Naive thymus-derived CD8-positive, alpha-beta T cell (primary cell): Measurements from ENCODE around the gene ERCC2. TPM values are rescaled to one million over a fixed set of nuclear protein-coding genes. Genes with fewer than 3 reads are reported as not detected.

Experiments
- ATAC-seq, 2 donors: fragments of 150-1000 bp; cut with Tn5 transposase in 1 of 2; sonication (Bioruptor Pico), chemical (Tn5 transposase) in 1 of 2; 1 replicate in 1 of 2; 2 replicates in 1 of 2; pipeline ENCODE4 v1.10.0; 2021; ENCODE audit warnings: mild to moderate bottlenecking in 2 of 2, moderate library complexity in 2 of 2
- POLR2A ChIA-PET: fragments of 350-600 bp; sonication (Branson Sonifier 250); formaldehyde crosslinking; loops from one replicate; lab custom pipeline; 2021; ENCODE audit warnings: antibody characterized with exemption; lab: Charles Lee
- DNase-seq, 10 donors: peaks; one replicate each; pipeline versions ENCODE4 v3.0.0 to v3.0.0-alpha.2; 2020 to 2022
- H3K27ac Mint-ChIP-seq, 10 donors: one replicate each; pipeline ENCODE4 v1.8.0; 2020 to 2022; ENCODE audit warnings: mild to moderate bottlenecking in 10 of 10, mixed read lengths in 10 of 10, moderate library complexity in 4 of 10, inconsistent platforms in 1 of 10
- H3K27me3 Mint-ChIP-seq, 5 donors: one replicate each; pipeline ENCODE4 v1.8.0; 2021 to 2022; ENCODE audit warnings: mixed read lengths in 5 of 5
- H3K36me3 Mint-ChIP-seq, 3 donors: one replicate each; pipeline ENCODE4 v1.8.0; 2020 to 2022; ENCODE audit warnings: mixed read lengths in 3 of 3, mild to moderate bottlenecking in 2 of 3, inconsistent platforms in 1 of 3
- H3K4me1 Mint-ChIP-seq, 4 donors: one replicate each; pipeline ENCODE4 v1.8.0; 2021 to 2022; ENCODE audit warnings: mixed read lengths in 4 of 4
- H3K4me3 Mint-ChIP-seq, 10 donors: one replicate each; pipeline ENCODE4 v1.8.0; 2020 to 2022; ENCODE audit warnings: mild to moderate bottlenecking in 10 of 10, mixed read lengths in 10 of 10, moderate library complexity in 6 of 10, inconsistent platforms in 1 of 10
- H3K9me3 Mint-ChIP-seq, 9 donors: one replicate each; pipeline ENCODE4 v1.8.0; 2020 to 2022; ENCODE audit warnings: mixed read lengths in 9 of 9, mild to moderate bottlenecking in 3 of 9, inconsistent platforms in 1 of 9, moderate library complexity in 1 of 9
- polyA plus RNA-seq, 3 donors: library from polyadenylated mRNA; unstranded; fragments of 300-500 nt; fragmentation: Illumina TruSeq; gene quantifications; one replicate each; pipeline ENCODE4 v1.2.3, GENCODE V29; 2021
- total RNA-seq, 8 experiments: library from RNA in 2 of 8; stranded (reverse) in 2 of 8; gene quantifications; one replicate each; pipeline ENCODE4 v1.2.3 and lab custom pipeline; 2021 to 2026

ERCC2 gene
- total and polyA plus RNA-seq, 5 experiments from 2014 or later, result 3.7 to 23.7 (median 7.6) TPM

DNA sequence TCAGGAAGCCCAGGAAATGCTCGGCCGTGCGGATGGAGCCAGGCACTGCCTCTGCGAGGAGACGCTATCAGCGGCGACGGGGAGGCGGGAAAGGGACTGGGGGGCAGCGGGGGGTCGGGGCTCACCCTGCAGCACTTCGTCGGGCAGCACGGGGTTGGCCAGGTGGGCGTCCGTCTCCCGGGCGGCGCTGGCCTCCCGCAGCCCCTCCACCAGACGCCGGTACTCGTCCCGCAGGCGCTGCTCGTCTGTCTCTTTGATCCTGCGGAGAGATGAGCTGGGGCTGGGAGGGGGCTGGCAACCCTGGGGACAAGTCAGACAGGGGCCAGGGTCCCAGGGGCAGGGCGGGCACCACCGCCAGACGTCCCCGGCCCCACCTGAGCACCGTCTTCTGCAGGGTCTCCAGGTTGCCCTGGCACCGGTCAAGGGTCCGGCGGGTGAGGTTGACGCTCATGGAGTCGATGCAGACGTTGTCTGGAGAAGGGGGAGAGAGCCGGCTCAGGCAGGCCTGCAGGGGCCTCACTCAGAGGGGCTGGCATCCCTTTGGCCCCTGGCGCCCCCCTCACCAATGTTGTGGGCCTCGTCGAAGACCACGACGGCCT is 6.4 kb downstream of the ERCC2 start:
- Mint-ChIP-seq H3K27me3 (no peaks in the 10 kb centered on the region), H3K4me1 (peaks cover 0 to 14% (median 8%) of the 10 kb centered on the region in 4 donors), H3K36me3 (peaks cover 0 to 26% (median 3%) of the 10 kb centered on the region in 3 donors), H3K27ac (no peak overlapping the region), H3K4me3 (no peak overlapping the region), H3K9me3 (no peaks in the 10 kb centered on the region)
- no peak for DNase-seq
- ATAC-seq, result no peak
- POLR2A ChIA-PET, result interaction anchor here (0.7 kb wide), 1 partner anchor 1103 kb away, joined by 3 read pairs; no protein-coding TSS in a partner anchor

DNA sequence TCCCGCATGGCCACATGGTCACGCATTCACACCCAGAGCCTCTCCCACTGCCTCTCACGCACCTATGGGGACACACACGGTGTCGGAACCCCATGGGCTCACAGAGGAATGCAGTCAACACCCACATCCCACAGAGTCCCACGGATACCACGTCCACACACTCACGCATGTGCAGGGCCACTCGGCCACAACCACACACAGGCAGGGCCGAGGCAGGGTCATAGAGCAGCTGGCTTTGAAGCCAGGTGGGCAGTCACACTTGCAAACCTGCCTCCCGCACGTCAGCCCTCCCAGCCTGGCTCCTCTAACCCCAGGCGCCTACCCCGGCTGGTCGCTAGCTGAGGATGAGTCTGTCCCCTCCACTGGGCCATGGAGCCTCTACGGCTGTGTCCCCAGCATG is 8.1 kb downstream of the ERCC2 start:
- ATAC-seq (no peak), DNase-seq (no peak)
- peaks cover 0 to 1% (median under 1%) of the 10 kb centered on the region in 4 donors for H3K4me1 Mint-ChIP-seq
- no peaks in the 10 kb centered on the region for H3K9me3 Mint-ChIP-seq
- no peaks in the 10 kb centered on the region for H3K27me3 Mint-ChIP-seq
- peaks cover 0 to 38% (median 4%) of the 10 kb centered on the region in 3 donors for H3K36me3 Mint-ChIP-seq
- POLR2A ChIA-PET, result no interaction called here
- H3K27ac Mint-ChIP-seq, result peak overlapping the region in 2 of 10 donors; percentile 28 to 38
- no peak overlapping the region for H3K4me3 Mint-ChIP-seq

DNA sequence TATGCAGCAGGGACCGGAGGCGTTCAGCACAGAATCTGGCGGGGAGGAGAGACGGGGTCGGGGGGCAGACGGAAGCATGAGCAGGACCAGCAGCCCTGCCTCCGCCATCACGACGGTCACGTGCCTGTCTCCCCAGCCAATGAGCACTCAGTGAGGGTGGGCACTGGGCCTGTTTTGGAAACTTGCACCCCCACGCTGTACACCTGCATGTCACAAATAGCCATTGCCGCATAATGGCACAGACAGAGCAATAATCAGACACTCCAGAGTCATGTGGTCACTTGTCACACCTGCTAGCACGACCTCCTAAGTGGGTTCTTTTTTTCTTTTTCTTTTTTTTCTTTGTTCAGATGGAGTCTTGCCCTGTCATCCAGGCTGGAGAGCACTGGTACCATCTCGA is 8.8 kb downstream of the ERCC2 start:
- ATAC-seq (no peak), DNase-seq (no peak)
- Mint-ChIP-seq H3K4me1 (peaks cover 0 to 1% (median under 1%) of the 10 kb centered on the region in 4 donors), H3K27ac (peak overlapping the region in 2 of 10 donors; percentile 28 to 53), H3K9me3 (no peaks in the 10 kb centered on the region), H3K36me3 (peaks cover 0 to 40% (median 8%) of the 10 kb centered on the region in 3 donors), H3K4me3 (no peak overlapping the region), H3K27me3 (no peaks in the 10 kb centered on the region)
- POLR2A ChIA-PET, result no interaction called here

DNA sequence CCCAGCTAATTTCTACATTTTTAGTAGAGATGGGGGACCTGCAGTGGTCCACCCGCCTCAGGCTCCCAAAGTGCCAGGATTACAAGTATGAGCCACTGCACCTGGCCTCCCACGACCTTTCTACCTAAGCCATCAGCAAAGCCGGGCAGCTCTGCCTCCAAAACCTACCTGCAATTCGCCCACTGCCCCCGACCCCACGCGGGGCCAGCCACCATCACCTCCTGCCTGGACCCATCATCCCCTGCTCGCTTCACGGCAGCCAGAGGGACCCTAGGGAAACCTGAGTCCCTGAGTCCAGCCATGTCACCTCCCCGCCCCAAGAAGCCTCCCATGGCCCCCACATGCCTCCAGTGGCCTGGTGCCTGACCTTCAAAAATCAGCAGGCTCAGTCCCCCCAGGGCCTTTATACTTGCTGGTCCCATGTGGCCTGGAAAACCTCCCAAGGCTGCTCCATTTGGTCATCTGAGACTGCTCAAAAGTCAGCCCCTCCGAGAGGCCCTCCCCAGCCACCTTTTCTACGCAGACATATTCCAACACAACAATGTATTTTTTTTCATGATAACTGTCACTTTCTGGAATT is 12.1 kb downstream of the ERCC2 start:
- POLR2A ChIA-PET, result no interaction called here
- H3K4me3 Mint-ChIP-seq, result no peak overlapping the region
- DNase-seq, result no peak
- peak overlapping the region in 2 of 10 donors; percentile 15 to 76 for H3K27ac Mint-ChIP-seq
- no peak for ATAC-seq
- H3K27me3 Mint-ChIP-seq, result no peaks in the 10 kb centered on the region
- peaks cover 0 to 51% (median 14%) of the 10 kb centered on the region in 3 donors for H3K36me3 Mint-ChIP-seq
- H3K4me1 Mint-ChIP-seq, result peaks cover 0 to 5% (median under 1%) of the 10 kb centered on the region in 4 donors
- H3K9me3 Mint-ChIP-seq, result no peaks in the 10 kb centered on the region

DNA sequence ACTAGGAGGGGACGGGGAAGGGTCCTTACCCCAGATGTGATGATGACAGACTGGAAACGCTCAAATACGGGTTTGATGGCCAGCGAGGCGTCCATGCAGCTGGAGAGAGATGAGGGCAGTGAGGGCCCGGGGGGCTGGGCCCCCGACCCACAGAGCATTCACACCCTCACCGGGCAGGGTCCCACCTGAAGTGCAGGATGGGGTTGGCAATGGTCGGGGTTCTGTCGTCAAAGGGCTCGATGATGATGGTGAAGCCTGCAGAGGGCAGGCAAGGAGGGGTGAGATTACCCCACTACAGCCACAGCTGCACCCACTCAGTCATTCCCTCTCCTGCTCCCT is 13.0 kb downstream of the ERCC2 start:
- Mint-ChIP-seq H3K4me3 (no peak overlapping the region), H3K27ac (peak overlapping the region in 1 of 10 donors; percentile 78), H3K36me3 (peaks cover 0 to 57% (median 14%) of the 10 kb centered on the region in 3 donors), H3K4me1 (peaks cover 0 to 5% (median under 1%) of the 10 kb centered on the region in 4 donors), H3K9me3 (no peaks in the 10 kb centered on the region), H3K27me3 (no peaks in the 10 kb centered on the region)
- POLR2A ChIA-PET, result no interaction called here
- ATAC-seq (no peak), DNase-seq (no peak)

DNA sequence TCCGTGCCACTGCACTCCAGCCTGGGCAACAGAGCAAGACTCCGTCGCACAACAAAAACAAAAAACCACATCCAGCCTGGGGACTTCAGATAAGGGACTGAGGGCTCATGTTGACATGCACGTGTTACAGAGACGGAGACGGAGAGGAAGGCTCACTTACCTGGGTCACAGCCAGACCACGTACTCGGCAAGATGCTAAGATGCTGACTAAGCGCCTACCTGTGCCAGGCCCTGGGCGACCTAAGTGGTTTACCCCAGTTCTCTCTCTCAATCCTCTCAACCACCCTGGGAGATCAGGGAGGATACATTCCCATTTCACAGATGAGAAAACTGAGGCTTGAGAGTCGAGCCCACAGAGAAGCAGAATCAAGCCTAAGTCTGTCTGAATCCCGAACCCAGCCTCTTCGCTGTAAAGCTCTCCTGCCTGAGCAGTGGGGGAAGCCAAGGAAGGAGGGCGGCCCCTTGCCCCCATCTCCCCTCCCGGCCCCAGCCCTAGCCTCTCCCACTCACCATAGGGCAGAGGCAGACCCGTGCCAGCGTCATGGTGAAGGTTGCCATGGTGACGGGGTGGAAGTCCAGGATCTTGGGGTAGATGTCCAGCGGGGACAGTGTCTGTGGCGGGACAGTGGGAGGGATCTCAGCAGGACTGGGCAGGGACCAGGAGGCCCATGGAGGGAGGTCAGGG is 13.5 kb downstream of the ERCC2 start:
- no peak for ATAC-seq
- H3K36me3 Mint-ChIP-seq, result peaks cover 0 to 54% (median 14%) of the 10 kb centered on the region in 3 donors
- H3K4me1 Mint-ChIP-seq, result peaks cover 0 to 4% (median under 1%) of the 10 kb centered on the region in 4 donors

DNA sequence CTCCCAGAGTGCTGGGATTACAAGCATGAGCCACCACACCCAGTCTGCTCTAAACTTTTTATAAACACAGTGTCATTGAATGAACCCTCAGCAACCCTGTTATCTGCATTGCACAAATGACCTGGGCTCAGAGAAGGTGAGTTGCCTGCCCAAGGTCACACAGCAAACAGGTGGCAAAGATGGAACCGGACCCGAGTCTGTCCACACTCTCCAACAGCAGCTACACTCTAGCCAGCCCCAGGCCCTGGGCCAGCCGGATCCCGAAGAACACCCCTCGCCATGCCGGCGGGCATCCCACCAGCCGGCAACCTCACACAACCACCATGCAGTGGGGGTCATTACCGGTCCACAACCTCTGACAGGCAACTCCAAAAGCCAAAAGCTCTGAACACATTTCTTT is 14.5 kb downstream of the ERCC2 start:
- Mint-ChIP-seq H3K27ac (no peak overlapping the region), H3K4me3 (no peak overlapping the region)
- POLR2A ChIA-PET, result no interaction called here

More for the DNA sequence above, 13.5 kb downstream of the ERCC2 start:
- Mint-ChIP-seq H3K27me3 (no peaks in the 10 kb centered on the region), H3K27ac (no peak overlapping the region), H3K9me3 (no peaks in the 10 kb centered on the region), H3K4me3 (no peak overlapping the region)
- POLR2A ChIA-PET, result no interaction called here
- DNase-seq, result no peak

DNA sequence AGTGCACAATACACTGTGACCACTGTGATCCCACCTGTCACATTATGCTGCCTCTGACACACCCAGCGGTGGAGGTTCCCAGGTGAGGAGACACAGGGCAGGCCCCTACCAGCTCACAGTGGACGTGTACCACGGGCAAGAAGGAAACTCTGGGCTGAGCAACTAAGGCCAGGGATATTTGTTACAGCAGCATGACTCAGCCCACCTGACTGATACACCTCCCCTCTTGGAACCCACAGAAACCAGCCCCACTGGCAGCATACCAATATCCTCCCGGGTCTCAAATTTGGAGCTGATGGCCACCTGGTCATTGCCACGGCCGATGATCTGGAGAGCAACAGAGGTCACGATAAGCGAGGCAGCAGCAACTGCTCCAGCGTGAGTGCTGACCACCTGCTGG is 15.0 kb downstream of the ERCC2 start:
- H3K27me3 Mint-ChIP-seq, result no peaks in the 10 kb centered on the region
- no peak overlapping the region for H3K4me3 Mint-ChIP-seq
- no peak for DNase-seq
- H3K4me1 Mint-ChIP-seq, result peaks cover 0 to 4% (median under 1%) of the 10 kb centered on the region in 4 donors
- peaks cover 0 to 49% (median 13%) of the 10 kb centered on the region in 3 donors for H3K36me3 Mint-ChIP-seq
- ATAC-seq, result no peak
- no peaks in the 10 kb centered on the region for H3K9me3 Mint-ChIP-seq
- no peak overlapping the region for H3K27ac Mint-ChIP-seq
- POLR2A ChIA-PET, result no interaction called here

More for the DNA sequence above, 14.5 kb downstream of the ERCC2 start:
- Mint-ChIP-seq H3K4me1 (peaks cover 0 to 4% (median under 1%) of the 10 kb centered on the region in 4 donors), H3K9me3 (no peaks in the 10 kb centered on the region), H3K27me3 (no peaks in the 10 kb centered on the region), H3K36me3 (peaks cover 0 to 47% (median 13%) of the 10 kb centered on the region in 3 donors)
- ATAC-seq (no peak), DNase-seq (no peak)

DNA sequence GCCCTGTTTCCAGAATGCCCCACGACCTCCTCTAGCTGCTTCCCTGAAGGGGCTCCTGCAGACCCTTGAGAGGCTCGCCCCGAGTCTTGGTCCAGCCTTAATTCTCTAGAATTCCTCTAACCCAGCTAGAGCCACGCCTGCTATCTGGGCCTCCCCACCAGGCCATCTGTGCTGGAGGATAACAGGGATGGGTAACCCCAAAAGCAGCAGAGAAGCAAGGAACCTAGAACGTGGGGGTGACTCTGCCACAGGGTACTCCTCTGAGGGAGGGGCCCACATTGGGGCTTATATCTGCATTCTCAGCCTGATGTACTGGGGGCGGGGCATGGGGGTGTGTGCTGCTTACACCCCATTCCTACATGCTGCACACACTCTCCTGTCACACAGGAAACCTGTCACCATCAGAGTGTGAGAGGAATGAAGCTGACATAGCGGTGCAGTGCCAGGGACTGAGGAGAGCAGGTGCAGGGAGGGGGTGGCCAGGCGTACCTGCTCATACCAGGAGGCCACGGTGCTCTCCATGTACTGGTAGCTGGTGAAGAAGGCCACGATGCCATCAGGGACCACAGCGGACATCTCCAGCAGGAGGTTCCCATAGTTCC is 16.0 kb downstream of the ERCC2 start:
- H3K36me3 Mint-ChIP-seq, result peaks cover 0 to 44% (median 11%) of the 10 kb centered on the region in 3 donors
- POLR2A ChIA-PET, result no interaction called here

DNA sequence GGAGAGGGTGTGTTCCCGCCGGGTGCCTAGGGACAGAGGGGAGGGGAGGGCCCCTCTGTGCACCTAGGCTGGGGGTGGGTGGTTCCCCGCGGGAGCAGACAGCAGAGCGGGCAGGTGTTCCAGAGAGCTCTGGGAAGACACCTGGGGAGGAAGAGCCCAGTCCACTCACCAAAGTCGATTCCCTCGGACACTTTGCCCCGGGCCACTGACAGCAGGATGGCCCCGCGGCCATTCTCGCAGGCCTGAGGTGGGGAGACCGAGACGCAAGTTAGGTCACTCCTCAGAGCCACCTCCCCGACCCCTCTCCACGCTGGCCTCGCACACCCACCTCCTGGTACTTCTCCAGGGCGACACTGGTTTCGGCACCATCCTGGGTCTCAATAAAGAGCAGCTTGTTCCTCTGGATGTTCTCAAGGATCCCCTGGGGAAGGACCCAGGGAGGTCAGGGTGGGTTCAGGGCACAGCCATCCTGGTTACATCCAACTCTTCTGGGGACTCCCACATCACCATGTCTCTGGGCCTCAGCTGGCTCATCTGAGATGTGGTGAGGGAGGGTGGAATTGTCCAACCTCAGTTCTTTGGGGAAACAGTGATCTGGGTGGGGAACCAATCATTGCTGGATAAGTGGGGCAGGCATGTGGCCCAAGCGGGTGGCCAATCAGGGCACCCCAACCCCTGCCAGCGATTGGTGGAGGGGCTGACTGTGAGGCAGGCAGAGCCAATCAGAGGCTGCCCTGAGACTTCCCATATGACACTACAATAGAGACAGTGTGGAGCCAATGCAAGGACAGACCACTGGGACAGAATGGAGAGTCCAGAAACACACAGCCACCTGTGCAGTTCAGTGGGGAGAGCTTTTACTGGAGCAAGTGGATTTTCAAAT is 17.2 kb downstream of the ERCC2 start:
- peak overlapping the region in 1 of 10 donors; percentile 47 for H3K27ac Mint-ChIP-seq
- DNase-seq (no peak), ATAC-seq (no peak)
- POLR2A ChIA-PET, result no interaction called here
- no peaks in the 10 kb centered on the region for H3K27me3 Mint-ChIP-seq
- no peak overlapping the region for H3K4me3 Mint-ChIP-seq
- peaks cover 0 to 5% (median 2%) of the 10 kb centered on the region in 4 donors for H3K4me1 Mint-ChIP-seq
- no peaks in the 10 kb centered on the region for H3K9me3 Mint-ChIP-seq
- peaks cover 0 to 34% (median 11%) of the 10 kb centered on the region in 3 donors for H3K36me3 Mint-ChIP-seq

More for the DNA sequence above, 16.0 kb downstream of the ERCC2 start:
- H3K4me3 Mint-ChIP-seq, result no peak overlapping the region
- H3K27me3 Mint-ChIP-seq, result no peaks in the 10 kb centered on the region
- H3K27ac Mint-ChIP-seq, result peak overlapping the region in 1 of 10 donors; percentile 38
- H3K9me3 Mint-ChIP-seq, result no peaks in the 10 kb centered on the region
- ATAC-seq (no peak), DNase-seq (no peak)
- H3K4me1 Mint-ChIP-seq, result peaks cover 0 to 4% (median 1%) of the 10 kb centered on the region in 4 donors

DNA sequence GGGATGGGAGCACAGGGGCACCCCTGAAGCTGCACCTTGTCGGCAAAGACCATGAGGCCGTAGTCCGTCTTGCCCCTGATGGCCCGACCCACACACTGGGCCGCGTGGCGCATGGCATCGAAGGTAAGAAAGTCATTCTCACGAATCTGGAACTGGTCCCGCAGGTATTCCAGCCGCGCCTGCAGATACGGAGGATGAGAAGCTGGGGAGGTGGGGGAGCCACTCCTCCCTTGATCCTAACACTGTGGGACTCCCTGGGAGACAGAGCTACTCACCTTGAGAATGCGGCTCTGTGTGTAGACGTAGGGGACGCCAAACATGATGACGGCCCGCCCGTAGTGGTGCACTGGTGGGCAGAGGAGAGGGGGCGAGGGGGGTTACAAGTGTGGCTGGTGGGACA is 17.9 kb downstream of the ERCC2 start:
- POLR2A ChIA-PET, result no interaction called here
- H3K9me3 Mint-ChIP-seq, result no peaks in the 10 kb centered on the region
- H3K4me3 Mint-ChIP-seq, result no peak overlapping the region
- DNase-seq, result no peak
- H3K4me1 Mint-ChIP-seq, result peaks cover 0 to 8% (median 2%) of the 10 kb centered on the region in 4 donors
- H3K27me3 Mint-ChIP-seq, result no peaks in the 10 kb centered on the region
- H3K36me3 Mint-ChIP-seq, result peaks cover 0 to 29% (median 11%) of the 10 kb centered on the region in 3 donors
- no peak overlapping the region for H3K27ac Mint-ChIP-seq
- ATAC-seq, result no peak

DNA sequence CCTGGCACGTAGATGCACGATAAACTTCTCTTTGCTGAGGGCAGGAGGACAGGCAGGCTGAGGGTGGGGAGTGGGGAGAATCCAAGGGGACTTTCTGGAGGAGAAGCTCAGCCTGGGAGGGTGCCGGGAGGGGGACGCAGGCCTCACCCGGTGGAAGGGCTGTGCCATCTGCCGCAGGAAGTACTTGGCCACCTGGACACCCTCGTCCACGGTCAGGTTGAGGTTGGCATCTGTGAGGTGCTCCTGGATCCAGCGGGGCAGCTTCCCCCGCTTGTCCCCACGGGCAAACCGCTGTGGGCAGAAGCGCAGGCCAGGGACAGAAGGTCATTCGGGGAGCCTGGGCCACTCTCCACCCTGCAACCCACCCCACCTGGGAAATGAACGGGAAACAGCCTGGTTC is 18.3 kb downstream of the ERCC2 start:
- Mint-ChIP-seq H3K4me1 (peaks cover 0 to 8% (median 2%) of the 10 kb centered on the region in 4 donors), H3K9me3 (no peaks in the 10 kb centered on the region), H3K4me3 (no peak overlapping the region), H3K27me3 (no peaks in the 10 kb centered on the region), H3K36me3 (peaks cover 0 to 26% (median 9%) of the 10 kb centered on the region in 3 donors), H3K27ac (no peak overlapping the region)
- ATAC-seq, result no peak
- no peak for DNase-seq
- POLR2A ChIA-PET, result no interaction called here
